Activated CD8-positive, alpha-beta T cell treated with anti-CD3 and anti-CD28 coated beads for 36 hours (primary cell): ENCODE data around the gene WBP2NL. TPM values are rescaled to one million over a fixed set of nuclear protein-coding genes. Genes with fewer than 3 reads are reported as not detected.

ENCODE experiments used
- ATAC-seq: fragments of 200-7000 bp; cut with Tn5 transposase; one replicate; pipeline ENCODE4 v1.10.0; 2021; ENCODE audit warnings: mild to moderate bottlenecking, moderate library complexity
- CTCF ChIA-PET: fragments of 350-600 bp; sonication (Branson Sonifier 250); formaldehyde crosslinking; loops from one replicate; lab custom pipeline; 2021; ENCODE audit warnings: antibody characterized with exemption; lab: Charles Lee
- POLR2A ChIA-PET: fragments of 350-600 bp; sonication (Branson Sonifier 250); formaldehyde crosslinking; loops from one replicate; lab custom pipeline; 2021; ENCODE audit warnings: antibody characterized with exemption; lab: Charles Lee
- DNase-seq: peaks from one replicate; pipeline ENCODE4 v3.0.0-alpha.2; 2020
- H3K27ac Mint-ChIP-seq: one replicate; pipeline ENCODE4 v1.8.0; 2021; ENCODE audit warnings: mild to moderate bottlenecking, mixed read lengths
- H3K27me3 Mint-ChIP-seq: one replicate; pipeline ENCODE4 v1.8.0; 2021; ENCODE audit warnings: mixed read lengths
- H3K36me3 Mint-ChIP-seq: one replicate; pipeline ENCODE4 v1.8.0; 2021; ENCODE audit warnings: low read depth, mixed read lengths
- H3K4me1 Mint-ChIP-seq: one replicate; pipeline ENCODE4 v1.8.0; 2021; ENCODE audit warnings: low read depth, mixed read lengths
- H3K4me3 Mint-ChIP-seq: one replicate; pipeline ENCODE4 v1.8.0; 2021; ENCODE audit warnings: mild to moderate bottlenecking, moderate library complexity, mixed read lengths
- H3K9me3 Mint-ChIP-seq: one replicate; pipeline ENCODE4 v1.8.0; 2021; ENCODE audit warnings: mixed read lengths
- intact Hi-C: fragments of 100-400 bp; cut with micrococcal nuclease; formaldehyde crosslinking; loops from one replicate; pipeline ENCODE4 v1.10.0; 2022
- total RNA-seq, 2 experiments: library from RNA; stranded (reverse); gene quantifications; one replicate each; pipeline ENCODE4 v1.2.3, GENCODE V29; 2021
- TF ChIP-seq, protein P1 (sequence below): fragments of 200-600 bp; IDR thresholded peaks from one replicate; pipeline ENCODE4 v1.8.0; 2022; ENCODE audit warnings: antibody characterized with exemption, mild to moderate bottlenecking

WBP2NL gene
- total RNA-seq, 2 experiments from 2014 or later: 0.43 TPM; not detected in 1

DNA sequence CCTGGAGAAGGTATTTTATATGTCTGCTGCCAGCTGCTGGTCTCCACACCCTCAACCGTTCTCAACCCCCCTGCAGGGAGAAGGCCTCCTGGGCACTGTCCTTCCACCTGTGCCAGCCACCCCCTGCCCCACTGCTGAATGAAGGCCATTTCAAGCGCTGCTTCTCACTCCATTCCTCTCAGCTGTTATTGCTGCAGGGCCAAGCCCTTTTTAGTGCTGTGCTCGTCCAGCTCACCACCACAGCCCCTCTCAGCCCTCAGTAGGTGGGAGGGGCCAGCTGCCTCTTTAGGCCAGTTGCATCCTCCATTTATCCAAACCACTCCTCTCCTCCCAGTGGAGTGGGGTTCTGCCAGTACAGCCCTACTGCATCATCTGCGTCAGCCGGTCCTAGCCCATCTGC is 1.8 kb upstream of the WBP2NL start:
- POLR2A ChIA-PET: interaction anchor here (0.6 kb wide), 1 partner anchor 35 kb away, joined by 3 read pairs; no protein-coding TSS in a partner anchor
- DNase-seq: no peak
- H3K27ac Mint-ChIP-seq: no peak overlapping the region
- no peaks in the 10 kb centered on the region for H3K27me3 Mint-ChIP-seq
- peaks cover 9% of the 10 kb centered on the region for H3K36me3 Mint-ChIP-seq
- TF ChIP-seq, protein P1, sequence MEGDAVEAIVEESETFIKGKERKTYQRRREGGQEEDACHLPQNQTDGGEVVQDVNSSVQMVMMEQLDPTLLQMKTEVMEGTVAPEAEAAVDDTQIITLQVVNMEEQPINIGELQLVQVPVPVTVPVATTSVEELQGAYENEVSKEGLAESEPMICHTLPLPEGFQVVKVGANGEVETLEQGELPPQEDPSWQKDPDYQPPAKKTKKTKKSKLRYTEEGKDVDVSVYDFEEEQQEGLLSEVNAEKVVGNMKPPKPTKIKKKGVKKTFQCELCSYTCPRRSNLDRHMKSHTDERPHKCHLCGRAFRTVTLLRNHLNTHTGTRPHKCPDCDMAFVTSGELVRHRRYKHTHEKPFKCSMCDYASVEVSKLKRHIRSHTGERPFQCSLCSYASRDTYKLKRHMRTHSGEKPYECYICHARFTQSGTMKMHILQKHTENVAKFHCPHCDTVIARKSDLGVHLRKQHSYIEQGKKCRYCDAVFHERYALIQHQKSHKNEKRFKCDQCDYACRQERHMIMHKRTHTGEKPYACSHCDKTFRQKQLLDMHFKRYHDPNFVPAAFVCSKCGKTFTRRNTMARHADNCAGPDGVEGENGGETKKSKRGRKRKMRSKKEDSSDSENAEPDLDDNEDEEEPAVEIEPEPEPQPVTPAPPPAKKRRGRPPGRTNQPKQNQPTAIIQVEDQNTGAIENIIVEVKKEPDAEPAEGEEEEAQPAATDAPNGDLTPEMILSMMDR: no peak
- CTCF ChIA-PET: no interaction called here
- peaks cover 11% of the 10 kb centered on the region for H3K9me3 Mint-ChIP-seq
- H3K4me3 Mint-ChIP-seq: no peak overlapping the region
- no peak for ATAC-seq
- peaks cover 13% of the 10 kb centered on the region for H3K4me1 Mint-ChIP-seq
- intact Hi-C loops: no loop called here

DNA sequence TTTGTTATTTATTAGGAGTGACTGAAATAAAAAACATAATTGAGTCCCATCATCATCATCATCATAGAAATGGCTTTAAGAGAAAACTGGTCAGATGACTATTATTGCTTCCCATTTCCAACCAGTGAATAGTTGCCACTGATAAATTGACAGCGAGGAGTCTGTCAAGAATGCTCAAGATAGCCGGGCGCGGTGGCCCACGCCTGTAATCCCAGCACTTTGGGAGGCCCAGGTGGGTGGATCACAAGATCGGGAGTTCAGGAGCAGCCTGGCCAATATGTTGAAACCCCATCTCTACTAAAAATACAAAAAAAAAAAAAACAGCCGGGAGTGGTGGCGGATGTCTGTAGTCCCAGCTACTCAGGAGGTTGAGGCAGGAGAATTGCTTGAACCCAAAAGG is 1.9 kb downstream of the WBP2NL start:
- Mint-ChIP-seq H3K4me3 (no peak overlapping the region), H3K4me1 (peaks cover 13% of the 10 kb centered on the region), H3K27me3 (no peaks in the 10 kb centered on the region), H3K27ac (no peak overlapping the region), H3K36me3 (peaks cover 9% of the 10 kb centered on the region), H3K9me3 (peaks cover 13% of the 10 kb centered on the region)
- DNase-seq: no peak
- no peak for ATAC-seq
- intact Hi-C loops: no loop called here
- TF ChIP-seq, protein P1: no peak
- ChIA-PET POLR2A (no interaction called here), CTCF (no interaction called here)

DNA sequence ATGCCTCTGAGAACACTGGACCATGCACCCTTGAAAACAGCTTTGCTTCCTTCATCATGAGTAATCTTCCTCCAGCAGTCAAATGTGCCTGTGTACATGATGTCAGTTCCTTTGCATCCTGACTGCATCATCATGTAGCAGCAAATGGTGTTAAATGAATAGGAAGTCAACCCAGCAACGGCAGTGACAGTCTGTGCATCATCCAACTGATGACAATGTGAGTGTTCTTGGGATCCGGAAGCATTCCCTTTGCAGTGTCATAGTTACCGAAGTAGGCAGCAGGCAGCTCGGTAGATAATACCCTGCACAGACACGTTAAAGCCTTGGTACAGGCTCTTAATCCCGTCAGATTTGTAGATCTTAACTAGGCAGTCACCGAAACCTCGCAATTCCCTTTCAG is 2.5 kb downstream of the WBP2NL start:
- CTCF ChIA-PET: no interaction called here
- Mint-ChIP-seq H3K4me3 (no peak overlapping the region), H3K9me3 (peaks cover 13% of the 10 kb centered on the region), H3K27ac (no peak overlapping the region), H3K36me3 (peaks cover 9% of the 10 kb centered on the region), H3K27me3 (no peaks in the 10 kb centered on the region), H3K4me1 (peaks cover 15% of the 10 kb centered on the region)
- ATAC-seq (no peak), DNase-seq (no peak)
- TF ChIP-seq, protein P1: no peak
- intact Hi-C loops: no loop called here
- POLR2A ChIA-PET: no interaction called here

DNA sequence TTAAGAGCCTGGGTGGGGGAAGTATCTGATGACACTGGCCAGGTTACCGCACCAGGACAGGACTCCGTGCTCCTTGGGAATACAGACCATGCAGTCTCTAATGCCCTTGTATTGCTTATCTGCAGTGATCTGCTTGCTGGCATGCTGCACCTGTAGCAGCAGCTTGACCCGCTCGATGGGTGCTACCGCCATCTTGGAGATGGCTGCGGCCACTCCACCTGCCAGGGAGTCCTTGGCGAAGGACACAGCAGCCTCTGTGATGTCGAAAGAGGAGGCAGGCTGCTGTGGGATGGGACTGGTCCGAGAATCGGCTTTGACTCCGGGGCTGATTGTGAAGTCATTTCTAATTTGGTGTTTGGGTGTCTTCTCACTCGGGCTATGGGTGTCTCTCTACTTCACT is 3.1 kb downstream of the WBP2NL start:
- no peak for DNase-seq
- CTCF ChIA-PET: interaction anchor here (0.6 kb wide), 1 partner anchor 59 kb away, joined by 3 read pairs; no protein-coding TSS in a partner anchor
- TF ChIP-seq, protein P1: no peak
- no peak overlapping the region for H3K27ac Mint-ChIP-seq
- no peak for ATAC-seq
- POLR2A ChIA-PET: no interaction called here
- H3K36me3 Mint-ChIP-seq: peaks cover 9% of the 10 kb centered on the region
- peaks cover 15% of the 10 kb centered on the region for H3K4me1 Mint-ChIP-seq
- H3K9me3 Mint-ChIP-seq: peaks cover 13% of the 10 kb centered on the region
- H3K27me3 Mint-ChIP-seq: no peaks in the 10 kb centered on the region
- intact Hi-C loops: no loop called here
- H3K4me3 Mint-ChIP-seq: no peak overlapping the region

DNA sequence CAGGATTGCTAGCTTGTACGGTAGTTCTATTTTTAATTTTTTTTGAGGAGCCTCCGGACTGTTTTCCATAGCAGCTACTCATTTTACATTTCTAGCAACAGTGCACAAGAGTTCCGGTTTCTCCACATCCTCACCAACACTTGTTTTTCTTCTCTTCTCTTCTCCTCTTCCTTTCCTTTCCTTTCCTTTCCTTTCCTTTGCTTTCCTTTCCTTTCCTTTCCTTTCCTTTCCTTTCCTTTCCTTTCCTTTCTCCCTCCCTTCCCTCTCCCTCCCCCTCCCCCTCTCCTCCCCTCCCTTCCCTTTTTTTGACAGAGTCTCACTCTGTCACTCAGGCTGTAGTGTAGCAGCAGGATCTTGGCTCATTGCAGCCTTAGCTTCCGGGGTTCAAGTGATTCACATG is 9.3 kb downstream of the WBP2NL start:
- TF ChIP-seq, protein P1: no peak
- peaks cover 10% of the 10 kb centered on the region for H3K9me3 Mint-ChIP-seq
- H3K27me3 Mint-ChIP-seq: peaks cover 10% of the 10 kb centered on the region
- DNase-seq (no peak), ATAC-seq (no peak)
- peaks cover 2% of the 10 kb centered on the region for H3K4me1 Mint-ChIP-seq
- H3K27ac Mint-ChIP-seq: no peak overlapping the region
- intact Hi-C loops: no loop called here
- no peak overlapping the region for H3K4me3 Mint-ChIP-seq
- ChIA-PET CTCF (no interaction called here), POLR2A (no interaction called here)
- H3K36me3 Mint-ChIP-seq: no peaks in the 10 kb centered on the region
